GM19238 (cell line): Measurements from ENCODE around the gene WFDC1.
"Not testable (repeated sequence)": the region's sequence is repeated elsewhere in the genome, so short reads cannot be mapped to it uniquely, and the experiment has no call there.

Experiments used
- DNase-seq: peaks from one replicate; pipeline ENCODE4 v3.0.0; 2011; ENCODE audit warnings: low spot score; ENCODE audit not compliant: insufficient read length

The WFDC1 gene

DNA sequence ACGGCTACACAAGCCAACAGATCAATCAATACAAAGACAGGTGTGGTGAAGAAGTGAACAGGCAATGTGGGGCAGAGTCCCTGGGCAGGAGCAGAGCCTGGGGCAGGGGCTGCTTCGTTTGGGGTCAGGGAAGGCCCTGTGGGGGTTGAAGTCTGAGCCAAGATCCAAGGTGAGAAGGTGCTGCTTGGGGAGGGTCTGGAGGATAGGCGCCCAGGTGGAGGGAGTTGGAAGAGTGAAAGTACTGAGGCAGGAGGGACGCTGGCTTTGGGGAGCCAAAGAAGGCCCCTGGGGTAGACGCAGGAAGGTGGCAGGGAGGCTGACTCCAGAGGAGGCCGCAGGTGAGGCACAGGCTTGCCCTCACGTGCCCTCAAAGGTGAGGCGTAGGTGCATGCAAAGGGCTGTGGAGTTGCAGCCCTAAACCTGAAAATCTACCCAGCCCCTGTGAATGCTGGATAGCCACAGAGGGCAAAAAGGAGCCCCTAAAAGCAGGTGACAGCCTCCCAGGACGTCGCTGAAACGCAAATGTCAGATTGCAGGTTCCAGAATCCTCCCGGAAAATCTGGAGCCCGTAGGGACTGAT lies 33.3 kb downstream of the WFDC1 start:
- DNase-seq: no peak

DNA sequence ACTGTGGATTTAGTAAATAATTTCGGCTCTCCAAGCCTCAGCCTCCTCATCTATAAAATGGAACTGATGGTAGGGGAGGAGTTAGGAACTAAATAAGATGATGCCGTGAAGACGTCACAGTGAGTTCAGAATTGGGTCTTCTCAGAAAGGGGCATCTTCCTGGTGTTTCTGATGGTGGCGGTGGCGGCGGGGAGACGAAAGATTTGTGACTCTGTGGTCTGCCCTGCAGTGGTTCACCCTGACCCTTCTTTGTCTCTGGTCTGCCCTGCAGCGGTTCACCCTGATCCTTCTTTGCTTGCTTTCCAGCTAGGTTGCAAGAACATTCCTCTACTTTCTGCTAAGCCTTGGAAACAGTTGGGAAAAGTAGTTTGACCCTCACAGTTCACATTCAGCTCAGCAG lies 34.3 kb downstream of the WFDC1 start:
- no peak for DNase-seq

DNA sequence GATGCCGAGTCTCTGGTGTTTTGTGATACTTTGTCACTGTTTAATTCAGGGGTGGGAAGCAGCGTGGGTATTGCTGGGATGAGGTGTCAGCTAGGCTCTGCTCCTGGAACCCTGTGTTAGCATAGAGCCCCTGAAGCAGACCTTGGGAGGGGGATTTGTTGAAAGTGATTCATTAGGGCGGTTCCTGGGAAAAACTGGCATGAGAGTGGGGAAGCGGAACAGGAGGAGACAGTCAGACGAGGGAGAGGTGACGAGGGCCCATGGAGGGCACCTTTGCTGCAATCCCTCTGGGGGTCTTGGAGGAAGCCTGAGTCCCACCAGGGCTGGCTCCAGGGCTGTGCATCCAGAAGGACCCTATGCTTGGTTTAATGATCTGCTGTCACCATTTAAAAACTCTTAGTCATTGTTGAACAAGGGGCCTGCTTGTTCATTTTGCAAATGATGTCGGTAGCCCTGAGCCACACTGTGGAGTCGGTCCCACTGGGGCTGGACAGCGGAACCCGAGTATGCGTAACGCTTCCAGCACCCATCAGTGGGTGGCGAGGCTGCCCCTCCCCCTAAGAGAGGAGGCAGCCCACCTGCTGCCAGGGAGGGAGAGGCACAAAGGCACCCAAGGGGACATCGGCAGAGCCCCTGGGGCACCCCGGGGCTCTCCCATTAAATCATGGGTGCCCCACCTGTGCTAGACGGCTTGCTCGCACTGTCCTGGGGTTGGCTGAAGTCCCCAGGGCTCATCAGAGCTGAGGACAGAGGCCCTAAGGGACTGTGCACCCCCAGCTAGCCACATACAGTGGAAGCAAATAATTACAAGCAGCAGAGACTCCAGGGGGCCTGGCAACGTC lies 35.4 kb downstream of the WFDC1 start:
- no peak for DNase-seq

DNA sequence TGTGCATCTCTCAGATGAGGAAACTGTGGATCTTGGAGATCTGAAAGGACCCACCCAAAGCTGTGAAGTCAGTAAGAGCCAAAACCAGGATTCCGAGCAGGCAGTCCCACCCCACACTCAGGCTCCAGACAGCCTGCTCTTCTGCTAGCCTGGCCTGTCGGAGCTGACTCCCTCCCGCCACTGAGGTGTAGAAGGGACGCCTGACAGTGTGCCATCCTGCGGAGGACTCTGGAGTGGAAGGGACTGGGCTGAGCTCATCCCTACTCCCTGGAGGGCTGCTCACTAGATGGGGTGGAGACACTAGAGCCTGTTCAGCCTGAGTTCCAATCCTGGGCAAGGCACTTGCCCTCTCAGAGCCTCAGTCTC lies 36.0 kb downstream of the WFDC1 start:
- no peak for DNase-seq

DNA sequence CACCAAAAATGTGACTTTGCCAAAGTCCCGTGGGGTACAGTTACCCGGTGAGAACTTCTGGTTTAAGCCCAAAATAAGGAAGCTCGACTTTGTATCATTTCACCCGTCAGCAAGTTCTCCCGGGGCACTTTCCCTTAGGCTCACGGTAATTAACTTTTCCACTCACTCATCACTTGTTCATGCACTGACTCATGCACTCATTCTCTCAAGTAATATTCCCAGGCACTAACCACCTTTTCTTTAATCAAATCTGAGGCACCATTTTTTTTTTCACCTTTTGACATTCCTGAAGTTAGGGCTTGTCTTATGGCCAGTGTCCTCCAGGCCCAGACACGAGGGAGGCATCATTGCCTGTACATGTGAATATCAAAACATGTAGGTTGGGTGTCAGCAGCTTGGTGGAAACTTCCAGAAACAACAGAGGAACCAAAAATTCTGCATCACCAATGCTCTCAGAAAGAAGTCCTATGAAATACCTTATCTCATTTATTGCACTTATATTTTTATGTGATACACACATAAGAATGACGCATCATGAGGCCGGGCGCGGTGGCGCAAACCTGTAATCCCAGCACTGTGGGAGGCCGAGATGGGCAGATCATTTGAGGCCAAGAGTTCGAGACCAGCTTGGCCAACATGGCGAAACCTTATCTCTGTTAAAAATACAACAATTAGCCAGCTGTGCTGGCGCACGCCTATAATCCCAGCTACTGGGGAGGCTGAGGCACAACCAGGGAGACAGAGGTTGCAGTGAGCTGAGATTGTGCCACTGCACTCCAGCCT lies 37.5 kb downstream of the WFDC1 start:
- no peak for DNase-seq

DNA sequence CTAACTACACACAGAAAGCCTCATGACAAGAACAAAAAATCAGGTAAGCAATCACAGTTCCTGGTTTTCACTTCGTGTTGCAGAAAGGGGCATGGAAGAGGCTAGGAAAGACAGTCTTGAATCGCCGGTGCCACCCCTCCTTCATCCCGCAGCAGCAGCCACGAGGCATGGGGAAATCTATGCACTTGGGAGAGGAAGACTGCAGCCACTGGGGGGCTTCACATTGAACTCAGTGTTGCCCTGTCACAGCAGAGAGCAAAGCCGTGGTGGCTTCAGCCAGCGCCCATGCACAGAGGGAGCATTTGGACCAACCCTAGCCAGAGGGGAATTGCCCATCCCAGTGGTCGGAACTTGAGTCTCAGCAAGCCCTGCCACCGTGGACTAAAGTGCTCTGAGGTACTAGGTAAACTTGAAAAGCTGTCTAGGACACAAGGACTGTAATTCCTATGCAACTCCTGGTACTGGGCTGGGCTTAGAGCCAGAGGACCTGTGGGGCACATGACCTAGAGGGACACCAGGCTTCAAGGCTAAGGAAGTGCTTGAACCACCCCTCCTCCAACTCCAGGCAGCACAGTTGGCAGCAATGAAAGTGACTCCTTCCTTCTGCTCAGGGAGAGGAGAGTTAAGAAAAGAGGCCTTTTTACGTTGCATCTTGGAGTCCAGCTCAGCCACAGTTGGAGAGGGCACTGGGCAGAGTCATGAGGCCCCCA lies 38.5 kb downstream of the WFDC1 start:
- no peak for DNase-seq

DNA sequence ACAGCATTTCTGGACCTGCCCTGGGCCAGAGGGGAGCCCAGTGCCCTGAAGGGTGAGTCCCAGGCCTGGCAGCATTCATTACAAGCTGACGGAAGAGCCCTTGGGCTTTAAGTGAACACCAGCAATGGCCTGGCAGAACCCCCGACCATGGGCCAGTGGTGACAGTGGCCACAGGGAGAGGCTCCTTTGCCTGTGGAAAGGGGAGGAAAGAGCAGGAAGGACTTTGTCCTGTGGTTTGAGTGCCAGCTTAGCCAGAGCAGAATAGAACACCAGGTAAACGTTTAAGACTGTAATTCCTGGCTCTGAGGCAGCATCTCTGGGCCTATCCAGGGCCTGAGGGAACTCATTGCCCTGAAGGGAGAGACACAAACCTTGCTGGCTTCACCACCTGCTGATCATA lies 39.4 kb downstream of the WFDC1 start:
- DNase-seq: no peak

DNA sequence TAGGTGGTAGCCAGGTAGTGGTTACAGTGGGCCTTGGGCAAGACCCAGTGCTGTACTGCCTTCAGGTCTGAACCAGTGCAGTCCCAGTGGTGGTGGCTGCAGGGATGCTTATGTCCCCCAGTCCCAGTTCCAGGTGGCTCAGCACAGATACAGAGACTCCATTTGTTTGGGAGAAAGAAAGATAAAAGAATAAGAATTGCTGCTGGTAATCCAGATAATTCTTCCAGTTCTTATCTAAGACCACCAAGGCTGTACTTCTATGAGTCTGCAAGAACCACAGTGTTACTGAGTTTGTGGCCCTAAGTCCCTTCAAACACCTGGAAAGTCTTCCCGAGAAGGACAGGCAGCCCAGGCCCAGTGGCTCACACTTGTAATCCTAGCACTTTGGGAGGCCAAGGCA lies 39.8 kb downstream of the WFDC1 start:
- DNase-seq: no peak

DNA sequence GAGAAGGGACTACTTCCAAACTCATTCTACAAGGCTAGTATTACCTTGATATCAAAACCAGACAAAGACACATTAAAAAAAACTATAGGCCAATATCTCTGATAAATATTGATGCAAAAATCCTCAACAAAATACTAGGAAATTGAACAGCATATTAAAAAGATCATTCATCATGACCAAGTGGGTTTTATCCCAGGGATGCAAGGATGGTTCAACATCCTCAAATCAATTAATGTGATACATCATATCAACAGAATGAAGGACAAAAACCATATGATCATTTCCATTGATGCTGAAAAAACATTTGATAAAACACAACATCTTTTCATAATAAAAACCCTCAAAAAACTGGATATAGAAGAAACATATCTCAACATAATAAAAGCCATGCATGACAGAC lies 42.6 kb downstream of the WFDC1 start:
- not testable (repeated sequence) for DNase-seq

DNA sequence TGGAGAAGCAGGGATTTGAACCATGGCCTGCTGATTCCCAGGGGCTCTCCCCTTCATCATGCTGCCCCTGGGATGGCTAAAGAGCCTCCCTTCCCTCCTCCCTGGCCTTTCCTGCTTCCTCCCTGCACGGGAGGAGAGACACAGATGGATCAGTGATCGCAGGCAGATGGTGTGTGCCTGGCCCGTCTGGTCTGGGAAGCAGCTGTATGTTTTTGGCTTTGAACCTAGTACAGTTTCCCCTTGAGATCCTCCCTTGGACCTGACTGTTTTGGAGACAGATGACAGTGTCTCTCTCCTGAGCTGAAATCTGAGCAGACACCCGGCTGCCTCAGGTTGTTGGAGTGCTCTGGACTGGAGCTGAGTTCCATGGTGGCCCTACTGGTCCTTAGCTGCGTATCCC lies 44.6 kb downstream of the WFDC1 start:
- no peak for DNase-seq

DNA sequence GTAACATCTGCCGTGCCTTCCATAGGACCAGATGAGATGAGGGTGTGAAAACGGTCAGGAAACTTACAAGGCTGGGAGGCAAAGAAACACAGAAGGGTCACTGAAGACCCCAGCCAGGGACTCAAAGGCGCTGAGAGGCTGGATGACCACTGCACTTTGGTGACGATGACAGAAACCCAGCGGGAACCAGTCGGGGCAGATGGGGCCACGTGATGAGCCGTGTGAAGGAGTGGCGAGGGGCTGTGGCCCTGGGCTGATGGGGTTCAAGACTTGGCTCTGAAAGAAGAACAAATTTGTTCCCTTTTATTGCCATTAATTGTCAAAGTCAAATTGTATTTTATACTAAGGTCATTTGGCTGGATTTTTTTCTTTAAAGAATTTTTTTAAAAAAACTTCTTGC lies 45.1 kb downstream of the WFDC1 start:
- DNase-seq: no peak

DNA sequence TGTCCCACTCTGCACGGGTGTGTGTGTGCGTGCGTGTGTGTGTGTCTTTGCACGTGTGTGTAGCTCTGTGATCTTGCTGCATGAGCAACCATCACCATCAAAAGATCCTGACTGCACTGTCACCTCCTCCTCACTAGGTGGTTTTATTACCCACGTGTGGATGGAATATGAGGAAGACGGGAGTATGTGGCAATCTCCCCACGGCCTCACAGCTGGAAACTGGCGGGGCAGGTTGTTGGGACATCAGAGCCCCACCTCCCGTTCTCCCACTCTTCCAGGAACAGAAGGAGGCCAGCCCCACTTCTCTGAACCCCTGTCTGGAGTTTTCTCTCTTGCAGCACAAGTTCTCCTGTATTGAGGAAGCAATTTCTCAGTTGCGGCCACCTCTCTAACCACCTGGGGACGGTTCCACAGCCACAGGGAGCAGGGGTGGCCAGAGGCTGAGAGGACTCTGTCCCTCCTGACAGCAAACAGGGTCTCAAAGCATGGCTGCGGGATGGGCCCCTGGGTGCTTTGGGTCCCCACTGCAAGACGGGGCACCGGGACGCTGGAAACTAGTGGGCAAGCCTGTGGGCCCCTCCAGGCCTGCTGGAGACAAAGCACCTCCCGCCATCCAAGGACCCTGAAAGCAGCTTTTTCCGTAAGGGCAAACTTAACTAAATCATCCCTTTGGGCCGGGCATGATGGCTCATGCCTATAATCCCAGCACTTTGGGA lies 45.8 kb downstream of the WFDC1 start:
- no peak for DNase-seq

DNA sequence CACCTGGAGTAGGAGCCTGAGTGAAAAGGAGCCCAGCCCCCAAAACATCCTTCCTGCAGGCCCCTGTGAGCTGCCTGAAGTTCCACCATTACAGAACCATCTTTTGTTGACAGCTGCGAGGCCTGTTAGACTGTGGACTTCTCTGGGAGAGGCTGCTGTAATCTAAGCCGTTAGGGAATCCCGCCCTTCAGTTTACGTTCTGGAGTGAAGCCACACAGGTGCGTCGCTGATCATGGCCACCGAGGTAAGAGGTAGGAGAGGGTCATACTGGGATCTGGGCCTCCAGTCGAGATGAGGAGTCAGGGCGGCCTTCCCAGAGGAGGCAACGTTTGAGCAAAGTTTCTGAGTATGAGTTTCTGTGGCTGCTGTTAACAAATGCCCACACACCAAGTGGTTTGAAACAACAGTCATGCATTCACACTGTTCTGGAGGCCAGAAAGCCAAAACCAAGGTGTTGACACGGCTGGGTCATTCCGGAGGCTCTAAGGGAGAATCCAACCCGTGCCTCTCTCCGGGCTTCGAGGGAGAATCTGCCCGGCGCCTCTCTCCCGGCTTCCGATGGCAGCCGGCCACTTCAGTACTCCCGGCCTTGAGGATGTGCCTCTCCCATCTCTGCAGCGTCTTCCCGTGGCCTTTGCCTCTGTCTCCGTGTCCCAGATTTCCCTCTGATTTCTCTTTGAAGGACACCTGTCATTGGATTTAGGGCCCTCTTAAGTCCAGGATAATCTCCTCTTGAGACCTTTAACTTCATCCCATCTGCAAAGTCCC lies 47.0 kb downstream of the WFDC1 start:
- DNase-seq: no peak

DNA sequence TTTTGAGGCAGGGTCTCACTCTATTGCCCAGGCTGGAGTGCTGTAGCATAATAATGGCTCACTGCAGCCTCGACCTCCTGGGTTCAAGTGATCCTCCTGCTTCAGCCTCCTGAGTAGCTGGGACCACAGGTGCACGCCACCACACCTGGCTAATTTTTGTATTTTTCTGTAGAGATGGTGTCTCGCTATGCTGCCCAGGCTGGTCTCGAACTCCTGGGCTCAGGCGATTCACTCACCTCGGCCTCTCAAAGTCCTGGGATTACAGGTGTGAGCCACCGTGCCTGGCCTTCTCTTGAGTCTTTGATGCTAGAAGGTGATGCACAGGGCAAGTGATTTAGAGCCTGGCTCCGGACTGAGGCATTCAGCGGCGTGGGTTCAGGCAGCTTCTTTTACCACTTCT lies 49.1 kb downstream of the WFDC1 start:
- not testable (repeated sequence) for DNase-seq

DNA sequence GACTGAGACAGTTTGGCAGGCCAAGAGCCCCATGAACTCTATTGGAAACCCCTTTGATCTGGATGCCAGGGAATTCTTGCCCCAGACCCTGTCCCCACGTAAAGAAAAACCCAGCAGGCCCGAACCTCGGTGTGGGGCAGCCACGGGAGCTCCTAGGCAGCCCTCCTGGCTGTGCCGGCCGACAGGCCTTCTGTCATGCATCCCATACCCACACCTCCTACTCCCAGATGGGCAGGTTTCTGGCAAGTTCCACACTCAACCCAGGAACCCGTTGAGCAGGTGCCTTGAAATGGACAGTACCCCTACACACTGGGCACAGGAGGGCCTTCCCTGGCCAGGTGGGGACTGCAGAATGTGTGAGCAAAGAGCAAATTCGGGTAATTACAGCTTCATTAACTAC lies 50.1 kb downstream of the WFDC1 start:
- DNase-seq: no peak

DNA sequence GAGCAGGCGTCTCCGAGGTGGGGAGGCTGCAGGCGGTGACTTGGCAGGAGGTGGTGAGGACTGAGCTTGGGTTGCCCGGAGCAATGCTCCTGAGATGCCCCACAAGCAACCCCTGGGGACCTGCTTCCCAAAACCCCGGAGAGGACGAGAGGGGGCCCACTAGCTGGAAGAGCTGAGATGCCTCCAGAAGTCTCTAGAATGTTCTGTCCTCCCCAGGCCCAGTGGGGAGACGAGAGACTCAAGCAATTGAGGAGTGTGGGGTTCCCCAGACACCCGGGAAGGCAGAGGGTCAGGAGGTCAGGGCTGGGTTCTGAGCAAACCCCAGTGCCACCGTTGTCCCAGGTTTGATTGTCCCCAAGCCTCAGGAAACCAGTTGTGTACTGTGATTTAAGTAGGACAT lies 52.5 kb downstream of the WFDC1 start:
- DNase-seq: no peak

DNA sequence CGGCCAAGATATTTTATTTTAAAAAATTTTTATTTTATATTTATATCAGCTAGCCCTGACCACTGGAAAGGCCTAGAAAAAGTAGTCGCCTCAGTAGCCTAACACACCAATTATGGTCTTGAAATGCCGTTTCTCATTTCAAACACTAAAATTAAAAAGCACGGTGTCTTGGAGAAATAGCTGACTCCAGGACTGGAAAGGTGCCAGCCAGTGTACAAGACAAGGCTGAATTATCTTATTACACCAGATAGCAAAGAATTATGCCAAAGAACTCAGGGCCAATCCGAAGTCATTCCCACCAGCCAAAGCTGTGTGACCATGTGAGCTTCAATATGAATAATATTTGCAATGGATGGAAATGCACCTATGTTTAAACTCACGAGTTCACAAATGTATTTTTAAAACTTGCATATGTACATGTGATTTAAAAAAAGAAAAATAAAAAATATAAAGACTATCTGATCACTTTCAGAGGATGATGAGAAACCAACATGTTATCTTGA lies 53.8 kb downstream of the WFDC1 start:
- no peak for DNase-seq

DNA sequence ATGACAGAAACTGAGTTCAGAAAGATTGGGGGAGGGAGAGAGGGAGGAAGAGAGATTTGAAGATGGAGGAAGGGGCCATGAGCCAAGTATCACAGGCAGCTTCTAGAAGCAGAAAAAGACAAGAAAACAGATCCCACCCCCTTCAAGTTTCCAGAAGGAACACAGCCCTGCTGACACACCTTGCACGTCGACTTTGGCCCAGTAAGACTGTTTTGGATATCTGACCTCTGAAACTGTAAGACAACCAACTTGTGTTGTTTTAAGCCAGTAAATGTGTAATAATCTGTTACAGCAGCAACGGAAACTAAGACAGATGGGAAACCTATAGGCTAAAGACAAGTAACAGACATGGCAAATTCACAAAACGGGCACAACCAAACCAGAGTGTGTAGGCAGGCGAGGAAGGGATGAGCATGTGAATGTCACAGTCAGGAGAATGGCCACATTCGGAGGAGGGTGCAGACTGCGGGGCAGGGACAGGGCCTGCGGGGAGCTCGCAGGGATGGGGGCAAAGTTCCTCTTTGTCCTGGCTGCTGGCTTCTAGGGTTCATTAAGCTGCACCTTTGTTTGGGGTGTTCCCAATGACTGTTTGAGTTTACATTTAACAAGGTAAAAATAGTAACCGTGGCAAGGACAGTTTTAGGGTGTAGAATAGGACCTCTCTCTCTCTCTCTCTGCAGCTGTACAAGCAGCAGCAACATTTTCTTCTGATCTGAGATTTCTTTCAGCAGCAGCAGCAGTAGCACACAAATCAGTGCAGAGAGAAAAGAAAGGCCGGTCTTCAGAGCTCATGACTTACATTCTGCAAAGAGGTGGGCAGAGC lies 55.4 kb downstream of the WFDC1 start:
- DNase-seq: no peak

DNA sequence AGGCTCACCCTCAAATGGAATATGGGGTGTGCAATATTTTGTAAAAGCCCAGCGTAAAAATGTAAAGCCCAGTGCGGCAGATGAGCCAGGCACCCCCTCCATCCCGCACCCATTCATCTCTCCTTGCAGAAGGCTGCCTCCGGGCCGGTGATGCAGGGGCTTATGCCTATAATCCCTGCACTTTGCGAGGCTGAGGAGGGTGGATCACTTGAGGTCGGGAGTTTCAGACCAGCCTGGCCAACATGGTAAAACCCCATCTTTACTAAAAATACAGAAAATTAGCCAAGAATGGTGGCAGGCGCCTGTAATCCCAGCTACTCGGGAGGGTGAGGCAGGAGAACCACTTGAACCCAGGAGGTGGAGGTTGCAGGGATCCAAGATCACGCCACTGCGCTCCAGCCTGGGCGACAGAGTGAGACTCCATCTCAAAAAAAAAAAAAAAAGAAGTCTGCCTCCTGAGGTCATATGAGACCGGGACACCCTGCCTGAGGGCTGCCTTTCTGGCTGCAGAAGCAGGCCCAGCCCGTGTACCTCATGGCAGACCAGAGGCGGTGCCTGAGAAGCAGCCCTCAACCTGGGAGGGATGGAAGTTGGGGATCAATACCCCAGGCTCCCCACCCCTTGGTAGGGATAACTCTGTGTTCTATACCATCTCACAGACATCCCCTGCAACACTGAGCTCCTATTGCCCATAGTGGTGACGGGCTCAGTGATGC lies 56.2 kb downstream of the WFDC1 start:
- DNase-seq: no peak
